ENCODE data around the gene GNLY. TPM values are rescaled to one million over a fixed set of nuclear protein-coding genes. Genes with fewer than 3 reads are reported as not detected.

Gene GNLY
- total RNA-seq, 1 experiment from 2014 or later: not detected

DNA sequence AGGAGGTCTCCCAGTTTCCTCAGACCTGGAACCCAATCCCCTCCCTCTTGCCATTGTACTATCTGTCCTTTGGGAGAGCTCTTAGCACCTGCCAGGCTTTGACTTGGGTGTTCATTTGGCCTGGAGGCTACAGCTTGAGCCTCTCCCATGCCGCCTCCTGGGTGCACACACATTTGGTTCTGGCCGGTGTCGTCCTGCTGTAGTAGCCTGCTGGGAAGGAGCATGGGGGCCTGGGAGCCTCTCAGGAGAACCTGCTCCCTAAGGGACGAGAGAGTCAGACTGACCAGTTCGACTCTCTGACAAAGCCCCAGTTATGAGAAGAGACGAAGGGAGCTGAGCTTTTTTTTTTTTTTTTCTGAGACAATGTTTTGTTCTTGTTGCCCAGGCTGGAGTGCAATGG is 18.7 kb upstream of the GNLY start:
- no peak overlapping the region for H3K4me2 ChIP-seq (ENCODE audit: low read depth, low read length, poor library complexity, severe bottlenecking)
- peaks cover 6% of the 10 kb centered on the region; the same call in 1 of the 2 replicates for H3K4me1 ChIP-seq (ENCODE audit: low read length)

DNA sequence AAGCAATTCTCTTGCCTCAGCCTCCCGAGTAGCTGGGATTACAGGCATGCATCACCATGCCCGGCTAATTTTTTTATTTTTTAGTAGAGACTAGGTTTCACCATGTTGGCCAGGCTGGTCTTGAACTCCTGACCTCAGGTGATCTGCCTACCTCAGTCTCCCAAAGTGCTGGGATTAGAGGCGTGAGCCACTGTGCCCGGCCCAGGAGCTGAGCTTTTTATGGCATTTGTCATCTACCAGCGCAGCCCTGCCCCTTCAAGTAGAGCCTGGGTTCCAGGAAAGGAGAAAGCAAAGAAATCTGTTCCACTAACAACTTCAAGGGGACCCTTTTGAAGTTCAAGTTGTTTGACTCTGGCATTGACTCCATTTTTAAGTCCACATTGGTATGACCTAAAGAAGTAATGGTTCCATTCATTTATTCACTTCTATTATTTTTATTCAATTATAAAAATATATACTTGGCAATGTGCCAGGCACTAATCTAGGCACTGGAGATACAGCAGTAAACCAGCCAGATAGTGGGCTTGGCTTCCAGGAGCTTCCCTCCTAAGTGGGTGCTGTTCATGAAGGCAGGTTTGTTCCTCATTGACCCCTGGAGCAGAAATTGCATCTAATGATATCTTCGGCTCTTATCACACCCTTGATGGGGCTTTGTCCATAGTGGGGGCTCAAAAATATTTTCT is 18.2 kb upstream of the GNLY start:
- no peaks in the 10 kb centered on the region for H3K36me3 ChIP-seq (ENCODE audit: insufficient read depth, low read length)
- no peaks in the 10 kb centered on the region for H3K9me3 ChIP-seq (ENCODE audit: low read length)
- no peaks in the 10 kb centered on the region for H3K9me2 ChIP-seq (replicated peaks; ENCODE audit: insufficient read depth, low read length)
- no peaks in the 10 kb centered on the region for H4K20me1 ChIP-seq (ENCODE audit: insufficient read depth, low read depth, low read length)
- DNase-seq: no peak
- H2AFZ ChIP-seq (ENCODE audit: low read length): no peak overlapping the region
- no peak overlapping the region for H3K27ac ChIP-seq (ENCODE audit: low read length)
- no peaks in the 10 kb centered on the region for H3K79me2 ChIP-seq (ENCODE audit: low read length)
- peaks cover 6% of the 10 kb centered on the region; the same call in 1 of the 2 replicates for H3K4me1 ChIP-seq (ENCODE audit: low read length)
- no peak overlapping the region for H3K4me3 ChIP-seq (ENCODE audit: low read length)
- no peaks in the 10 kb centered on the region for H3K27me3 ChIP-seq (ENCODE audit: low read length)
- no peak overlapping the region for H3K4me2 ChIP-seq (ENCODE audit: low read depth, low read length, poor library complexity, severe bottlenecking)
- H3K9ac ChIP-seq (ENCODE audit: low read length): no peak overlapping the region

More for the DNA sequence above, 18.7 kb upstream of the GNLY start:
- H3K27me3 ChIP-seq (ENCODE audit: low read length): no peaks in the 10 kb centered on the region
- H2AFZ ChIP-seq (ENCODE audit: low read length): no peak overlapping the region
- no peak overlapping the region for H3K27ac ChIP-seq (ENCODE audit: low read length)
- DNase-seq: no peak
- H3K9ac ChIP-seq (ENCODE audit: low read length): no peak overlapping the region
- H3K4me3 ChIP-seq (ENCODE audit: low read length): no peak overlapping the region
- no peaks in the 10 kb centered on the region for H3K36me3 ChIP-seq (ENCODE audit: insufficient read depth, low read length)
- H3K9me2 ChIP-seq (replicated peaks; ENCODE audit: insufficient read depth, low read length): no peaks in the 10 kb centered on the region
- no peaks in the 10 kb centered on the region for H4K20me1 ChIP-seq (ENCODE audit: insufficient read depth, low read depth, low read length)
- no peaks in the 10 kb centered on the region for H3K9me3 ChIP-seq (ENCODE audit: low read length)
- H3K79me2 ChIP-seq (ENCODE audit: low read length): no peaks in the 10 kb centered on the region

DNA sequence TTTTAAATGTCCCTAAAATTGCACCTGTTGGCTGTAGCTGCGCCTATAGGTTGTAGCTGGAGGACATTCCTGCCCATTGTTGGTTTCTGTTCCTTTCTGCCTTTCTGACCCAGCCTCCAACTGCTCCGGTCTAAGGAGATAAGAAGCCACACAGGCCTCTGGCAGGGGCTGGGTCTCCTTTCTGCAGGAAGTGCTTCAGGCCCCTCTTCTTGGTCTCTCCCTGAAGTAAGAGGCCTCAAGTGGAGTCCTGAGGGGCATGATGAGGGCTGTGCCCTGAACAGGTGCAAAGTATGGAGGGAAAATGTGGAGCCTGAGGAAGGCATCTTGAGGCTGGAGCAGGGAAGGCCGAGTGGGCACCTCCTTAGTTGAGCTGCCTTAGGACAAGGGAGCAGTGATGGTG is 15.8 kb upstream of the GNLY start:
- H3K27me3 ChIP-seq (ENCODE audit: low read length): no peaks in the 10 kb centered on the region
- H3K4me2 ChIP-seq (ENCODE audit: low read depth, low read length, poor library complexity, severe bottlenecking): no peak overlapping the region
- peaks cover 4% of the 10 kb centered on the region; the same call in 1 of the 2 replicates for H3K4me1 ChIP-seq (ENCODE audit: low read length)
- no peak overlapping the region for H3K9ac ChIP-seq (ENCODE audit: low read length)
- H3K27ac ChIP-seq (ENCODE audit: low read length): no peak overlapping the region
- H3K4me3 ChIP-seq (ENCODE audit: low read length): no peak overlapping the region
- DNase-seq: no peak
- H3K9me2 ChIP-seq (replicated peaks; ENCODE audit: insufficient read depth, low read length): no peaks in the 10 kb centered on the region
- no peak overlapping the region for H2AFZ ChIP-seq (ENCODE audit: low read length)
- H3K79me2 ChIP-seq (ENCODE audit: low read length): no peaks in the 10 kb centered on the region
- no peaks in the 10 kb centered on the region for H3K36me3 ChIP-seq (ENCODE audit: insufficient read depth, low read length)
- H3K9me3 ChIP-seq (ENCODE audit: low read length): no peaks in the 10 kb centered on the region
- H4K20me1 ChIP-seq (ENCODE audit: insufficient read depth, low read depth, low read length): no peaks in the 10 kb centered on the region

DNA sequence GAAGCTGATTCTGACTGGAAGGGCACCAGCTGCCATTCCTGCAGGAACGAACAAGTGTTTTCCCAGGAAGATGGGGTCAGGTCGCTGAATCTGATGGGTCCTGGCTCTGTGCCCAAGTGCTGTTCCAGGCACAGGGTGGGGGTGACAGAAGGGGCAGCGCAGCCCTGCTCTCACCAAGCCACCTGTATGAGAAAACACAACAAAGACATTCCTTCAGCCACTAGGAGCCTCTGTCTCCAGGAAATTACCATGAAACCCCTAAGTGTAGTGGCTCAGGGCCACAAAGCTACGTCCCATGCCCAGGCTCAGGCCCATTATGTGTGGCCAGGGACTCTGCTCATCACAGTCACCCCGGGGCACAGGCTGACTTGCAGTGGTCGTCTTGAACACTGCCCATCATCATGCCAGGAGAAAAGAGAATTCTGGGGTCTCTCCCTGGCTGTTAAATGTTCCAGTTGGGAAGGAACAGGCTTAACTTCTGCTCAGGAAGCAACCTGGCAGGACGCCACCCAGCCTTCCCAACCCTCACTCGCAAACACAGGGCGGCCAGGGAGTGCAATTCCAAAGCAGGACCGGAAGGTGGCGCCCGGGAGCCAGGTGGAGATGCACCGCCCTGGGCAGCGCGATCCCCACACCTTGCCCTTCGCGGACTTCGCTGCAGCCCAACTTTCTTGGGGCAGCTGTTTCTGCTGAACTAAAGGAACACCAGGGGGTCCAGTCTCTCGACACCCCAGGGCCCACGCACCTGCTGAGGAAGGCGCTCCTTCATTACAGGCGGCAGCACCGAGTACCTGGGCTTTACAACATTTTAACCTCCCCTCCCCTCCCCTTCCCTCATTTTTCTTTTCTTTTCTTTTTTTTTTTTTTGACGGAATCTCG is 15.1 kb upstream of the GNLY start:
- peaks cover 4% of the 10 kb centered on the region; the same call in 1 of the 2 replicates for H3K4me1 ChIP-seq (ENCODE audit: low read length)
- H3K9me2 ChIP-seq (replicated peaks; ENCODE audit: insufficient read depth, low read length): no peaks in the 10 kb centered on the region
- no peaks in the 10 kb centered on the region for H3K9me3 ChIP-seq (ENCODE audit: low read length)
- no peaks in the 10 kb centered on the region for H3K27me3 ChIP-seq (ENCODE audit: low read length)
- peak; percentile 88 for DNase-seq
- H2AFZ ChIP-seq (ENCODE audit: low read length): no peak overlapping the region
- no peak overlapping the region for H3K4me3 ChIP-seq (ENCODE audit: low read length)
- no peaks in the 10 kb centered on the region for H3K79me2 ChIP-seq (ENCODE audit: low read length)
- no peaks in the 10 kb centered on the region for H3K36me3 ChIP-seq (ENCODE audit: insufficient read depth, low read length)
- H3K9ac ChIP-seq (ENCODE audit: low read length): no peak overlapping the region
- H4K20me1 ChIP-seq (ENCODE audit: insufficient read depth, low read depth, low read length): no peaks in the 10 kb centered on the region
- no peak overlapping the region for H3K4me2 ChIP-seq (ENCODE audit: low read depth, low read length, poor library complexity, severe bottlenecking)
- no peak overlapping the region for H3K27ac ChIP-seq (ENCODE audit: low read length)

DNA sequence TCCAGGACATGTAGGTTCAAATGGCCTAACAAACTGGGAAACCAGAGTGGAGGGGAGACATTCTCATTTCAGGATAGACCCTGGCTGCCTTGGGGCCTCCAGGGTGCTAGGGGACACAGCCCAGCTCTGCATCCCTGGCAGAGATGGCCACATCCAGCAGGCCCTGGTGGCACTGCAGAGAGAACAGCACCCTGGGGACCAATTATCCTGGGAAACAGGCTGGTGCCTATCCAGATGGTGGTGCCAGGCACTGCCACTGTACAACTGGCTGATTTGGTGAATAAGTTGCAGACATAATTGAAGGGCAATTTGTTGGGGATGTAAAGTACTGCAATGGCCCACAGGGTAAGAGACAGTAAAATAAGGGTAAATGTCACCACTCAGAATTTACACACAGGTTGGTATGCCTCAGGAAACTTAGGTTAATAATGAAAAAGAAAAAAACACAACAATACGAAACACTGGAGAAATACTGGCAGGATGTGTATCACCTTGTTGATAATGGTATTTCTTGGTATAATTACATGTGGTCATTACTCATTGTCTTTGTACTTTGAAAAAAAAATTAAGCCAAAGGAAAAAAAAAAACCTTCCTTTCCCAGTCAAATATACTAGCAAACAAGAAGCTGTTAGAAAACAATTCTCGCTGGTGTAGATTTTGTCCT is 13.3 kb upstream of the GNLY start:
- no peaks in the 10 kb centered on the region for H3K9me3 ChIP-seq (ENCODE audit: low read length)
- no peaks in the 10 kb centered on the region for H3K36me3 ChIP-seq (ENCODE audit: insufficient read depth, low read length)
- no peak overlapping the region for H3K4me3 ChIP-seq (ENCODE audit: low read length)
- H3K9ac ChIP-seq (ENCODE audit: low read length): no peak overlapping the region
- no peak overlapping the region for H2AFZ ChIP-seq (ENCODE audit: low read length)
- no peaks in the 10 kb centered on the region for H3K27me3 ChIP-seq (ENCODE audit: low read length)
- no peak overlapping the region for H3K27ac ChIP-seq (ENCODE audit: low read length)
- no peak overlapping the region for H3K4me2 ChIP-seq (ENCODE audit: low read depth, low read length, poor library complexity, severe bottlenecking)
- no peaks in the 10 kb centered on the region for H3K79me2 ChIP-seq (ENCODE audit: low read length)
- H4K20me1 ChIP-seq (ENCODE audit: insufficient read depth, low read depth, low read length): no peaks in the 10 kb centered on the region
- peaks cover 4% of the 10 kb centered on the region; the same call in 1 of the 2 replicates for H3K4me1 ChIP-seq (ENCODE audit: low read length)
- no peaks in the 10 kb centered on the region for H3K9me2 ChIP-seq (replicated peaks; ENCODE audit: insufficient read depth, low read length)
- no peak for DNase-seq

DNA sequence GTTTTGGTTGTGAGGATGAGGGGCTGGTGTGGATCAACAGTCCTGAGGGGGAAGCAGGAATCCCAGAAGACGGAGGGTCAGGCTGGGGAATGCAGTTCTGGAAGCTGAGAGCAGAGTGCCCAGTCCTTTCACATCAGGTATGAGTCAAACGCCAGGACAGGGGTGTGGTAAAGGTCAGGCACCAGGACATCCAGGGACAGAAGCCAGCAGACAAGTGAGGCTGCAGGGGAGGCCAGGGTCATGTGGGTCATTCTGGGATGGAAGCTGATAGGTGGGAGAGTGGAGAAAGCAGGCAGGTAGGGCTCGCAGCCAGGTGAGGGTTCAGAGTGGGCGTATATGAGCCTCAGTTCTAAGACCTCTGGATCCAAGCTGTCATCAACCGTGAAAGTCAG is 12.8 kb upstream of the GNLY start:
- no peak for DNase-seq
- Histone ChIP-seq H2AFZ (ENCODE audit: low read length) (no peak overlapping the region), H3K4me3 (ENCODE audit: low read length) (no peak overlapping the region), H3K9me3 (ENCODE audit: low read length) (no peaks in the 10 kb centered on the region), H3K79me2 (ENCODE audit: low read length) (no peaks in the 10 kb centered on the region), H3K9me2 (replicated peaks; ENCODE audit: insufficient read depth, low read length) (no peaks in the 10 kb centered on the region), H3K4me2 (ENCODE audit: low read depth, low read length, poor library complexity, severe bottlenecking) (no peak overlapping the region), H3K9ac (ENCODE audit: low read length) (no peak overlapping the region), H4K20me1 (ENCODE audit: insufficient read depth, low read depth, low read length) (no peaks in the 10 kb centered on the region), H3K27ac (ENCODE audit: low read length) (no peak overlapping the region), H3K4me1 (ENCODE audit: low read length) (peaks cover 3% of the 10 kb centered on the region; the same call in 1 of the 2 replicates), H3K36me3 (ENCODE audit: insufficient read depth, low read length) (no peaks in the 10 kb centered on the region), H3K27me3 (ENCODE audit: low read length) (no peaks in the 10 kb centered on the region)

DNA sequence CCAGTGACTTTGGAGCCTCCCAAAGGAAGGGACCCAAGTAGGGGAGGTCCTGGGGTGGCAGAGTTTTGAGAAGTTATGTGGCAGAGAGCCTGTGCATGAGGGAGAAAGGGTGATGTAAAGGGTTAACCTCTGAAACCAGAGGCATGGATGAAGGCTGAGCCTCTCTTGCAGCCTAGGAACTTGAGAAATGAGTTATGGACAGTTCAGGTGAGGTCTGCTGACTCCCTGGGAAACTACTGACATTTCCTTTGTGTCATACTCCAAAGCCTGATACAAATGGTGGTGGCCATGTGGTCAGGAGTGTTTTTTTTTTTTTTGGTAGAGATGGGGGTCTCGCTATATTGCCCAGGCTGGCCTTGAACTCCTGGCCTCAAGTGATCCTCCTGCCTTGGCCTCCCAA is 12.4 kb upstream of the GNLY start:
- no peak for DNase-seq
- H2AFZ ChIP-seq (ENCODE audit: low read length): no peak overlapping the region
- no peaks in the 10 kb centered on the region for H3K36me3 ChIP-seq (ENCODE audit: insufficient read depth, low read length)
- H4K20me1 ChIP-seq (ENCODE audit: insufficient read depth, low read depth, low read length): no peaks in the 10 kb centered on the region
- H3K4me3 ChIP-seq (ENCODE audit: low read length): no peak overlapping the region
- no peaks in the 10 kb centered on the region for H3K9me2 ChIP-seq (replicated peaks; ENCODE audit: insufficient read depth, low read length)
- H3K27ac ChIP-seq (ENCODE audit: low read length): no peak overlapping the region
- H3K4me1 ChIP-seq (ENCODE audit: low read length): no peaks in the 10 kb centered on the region
- H3K79me2 ChIP-seq (ENCODE audit: low read length): no peaks in the 10 kb centered on the region
- H3K4me2 ChIP-seq (ENCODE audit: low read depth, low read length, poor library complexity, severe bottlenecking): no peak overlapping the region
- H3K9ac ChIP-seq (ENCODE audit: low read length): no peak overlapping the region
- no peaks in the 10 kb centered on the region for H3K27me3 ChIP-seq (ENCODE audit: low read length)
- H3K9me3 ChIP-seq (ENCODE audit: low read length): no peaks in the 10 kb centered on the region

DNA sequence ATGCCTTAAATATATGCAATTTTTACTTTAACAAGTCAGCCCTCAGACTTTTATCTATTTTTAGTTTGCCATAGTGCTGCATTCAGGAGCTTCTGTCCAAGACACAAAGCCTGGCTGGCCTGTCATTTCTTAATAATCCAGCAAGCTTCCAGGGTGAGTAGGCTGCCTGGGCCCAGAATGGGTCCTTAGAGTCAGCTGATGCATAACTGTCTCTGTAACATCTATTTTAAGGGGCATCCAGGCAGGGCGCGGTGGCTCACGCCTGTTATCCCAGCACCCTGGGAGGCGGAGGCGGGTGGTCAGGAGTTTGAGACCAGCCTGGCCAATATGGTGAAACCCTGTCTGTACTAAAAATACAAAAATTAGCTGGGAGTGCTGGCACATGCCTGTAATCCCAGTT is 11.8 kb upstream of the GNLY start:
- Histone ChIP-seq H3K4me3 (ENCODE audit: low read length) (no peak overlapping the region), H3K9me2 (replicated peaks; ENCODE audit: insufficient read depth, low read length) (no peaks in the 10 kb centered on the region)
- DNase-seq: no peak

More for the DNA sequence above, 11.8 kb upstream of the GNLY start:
- Histone ChIP-seq H3K36me3 (ENCODE audit: insufficient read depth, low read length) (no peaks in the 10 kb centered on the region), H2AFZ (ENCODE audit: low read length) (no peak overlapping the region), H3K9me3 (ENCODE audit: low read length) (no peaks in the 10 kb centered on the region), H3K9ac (ENCODE audit: low read length) (no peak overlapping the region), H3K27ac (ENCODE audit: low read length) (no peak overlapping the region), H4K20me1 (ENCODE audit: insufficient read depth, low read depth, low read length) (no peaks in the 10 kb centered on the region), H3K4me2 (ENCODE audit: low read depth, low read length, poor library complexity, severe bottlenecking) (no peak overlapping the region), H3K27me3 (ENCODE audit: low read length) (no peaks in the 10 kb centered on the region), H3K4me1 (ENCODE audit: low read length) (no peaks in the 10 kb centered on the region), H3K79me2 (ENCODE audit: low read length) (no peaks in the 10 kb centered on the region)
